Measurements from ENCODE around the gene PSMB11. TPM values are rescaled to one million over a fixed set of nuclear protein-coding genes. Genes with fewer than 3 reads are reported as not detected.

PSMB11 gene
- total RNA-seq, 1 donor from 2014 or later, result not detected

DNA sequence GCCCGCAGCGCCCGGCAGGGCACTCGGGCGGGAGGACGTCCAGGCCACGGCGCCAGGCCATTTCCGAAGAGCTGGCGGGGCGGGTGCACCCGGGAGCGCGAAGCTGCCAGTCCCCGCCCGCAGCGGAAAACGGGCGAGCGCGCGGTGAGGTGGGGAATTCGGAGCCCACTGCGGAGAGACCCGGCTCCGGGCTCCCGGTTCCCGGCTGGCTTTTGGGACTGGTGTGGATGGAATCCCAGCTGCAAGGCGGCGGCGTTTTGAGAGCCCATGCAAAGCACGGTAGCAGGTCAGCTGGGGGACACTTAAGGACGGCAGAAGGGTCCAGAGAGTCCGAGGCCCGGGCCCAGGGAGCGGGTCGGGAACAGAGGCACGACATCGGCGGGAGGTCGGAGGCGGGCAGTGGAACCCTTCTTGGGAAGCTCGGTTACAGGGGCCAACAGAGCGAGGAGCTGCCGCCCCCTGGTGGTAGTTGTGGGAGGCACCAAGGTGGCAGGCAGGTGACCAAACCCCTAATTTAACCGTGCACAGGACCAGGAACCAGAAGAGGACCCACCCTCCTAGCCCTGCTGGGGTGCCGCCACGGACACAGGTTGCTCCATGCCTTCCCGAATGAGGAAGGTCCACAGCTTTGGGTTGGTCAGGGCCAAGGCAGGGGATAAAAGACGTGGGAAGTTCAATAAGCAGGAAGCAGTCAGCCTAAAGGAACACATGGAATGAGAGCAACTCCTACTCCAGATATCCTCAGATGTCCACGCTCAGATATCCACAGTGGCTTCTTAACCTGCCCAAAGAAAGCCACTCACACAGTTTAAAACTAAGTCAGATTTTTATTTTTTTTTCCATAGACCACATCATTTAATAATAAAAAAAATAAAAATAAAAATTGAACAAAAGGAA is 16.0 kb downstream of the PSMB11 start:
- peak; percentile 86 for DNase-seq (ENCODE audit: low read depth)

DNA sequence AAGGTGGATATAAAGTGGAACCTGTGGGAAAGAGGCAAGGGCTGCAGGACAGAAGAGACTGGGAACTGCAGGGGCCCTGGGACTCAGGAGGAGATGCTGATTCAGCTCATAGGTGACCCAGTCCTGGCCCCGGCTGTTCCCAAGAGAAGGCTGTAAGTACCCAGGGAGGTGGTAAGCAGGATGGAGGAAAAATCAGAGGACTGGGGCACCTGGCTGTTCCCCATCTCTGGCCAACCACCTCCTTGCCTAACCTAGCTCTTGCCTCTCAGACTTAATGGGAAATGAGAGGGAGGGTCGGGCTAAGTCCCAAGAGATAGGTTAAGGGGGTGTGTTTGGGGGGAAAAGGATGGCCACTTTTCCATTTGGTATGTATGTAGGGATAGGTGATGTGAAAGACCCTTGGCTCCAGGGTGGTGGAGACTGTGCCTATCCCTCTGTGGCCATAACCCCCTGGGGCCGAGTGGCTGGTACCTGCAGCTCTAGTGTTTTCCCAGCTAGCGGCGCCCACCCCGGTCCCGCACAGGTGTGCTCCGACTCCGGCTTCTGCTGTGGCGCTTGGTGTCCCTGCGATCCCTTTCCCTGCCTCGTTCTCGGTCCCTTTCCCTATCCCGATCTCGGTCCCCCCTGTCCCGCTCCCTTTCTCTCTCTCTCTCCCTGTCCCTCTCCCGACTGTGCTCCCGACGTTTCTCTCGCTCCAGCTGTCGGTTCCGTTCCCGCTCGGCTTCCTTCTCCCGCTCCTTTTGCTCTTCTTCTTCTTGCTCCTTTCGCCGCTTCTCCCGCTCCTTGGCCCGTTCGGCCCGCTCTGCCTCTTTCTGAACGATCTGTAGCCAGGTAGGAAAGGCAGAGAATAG is 16.9 kb downstream of the PSMB11 start:
- DNase-seq (ENCODE audit: low read depth), result no peak

DNA sequence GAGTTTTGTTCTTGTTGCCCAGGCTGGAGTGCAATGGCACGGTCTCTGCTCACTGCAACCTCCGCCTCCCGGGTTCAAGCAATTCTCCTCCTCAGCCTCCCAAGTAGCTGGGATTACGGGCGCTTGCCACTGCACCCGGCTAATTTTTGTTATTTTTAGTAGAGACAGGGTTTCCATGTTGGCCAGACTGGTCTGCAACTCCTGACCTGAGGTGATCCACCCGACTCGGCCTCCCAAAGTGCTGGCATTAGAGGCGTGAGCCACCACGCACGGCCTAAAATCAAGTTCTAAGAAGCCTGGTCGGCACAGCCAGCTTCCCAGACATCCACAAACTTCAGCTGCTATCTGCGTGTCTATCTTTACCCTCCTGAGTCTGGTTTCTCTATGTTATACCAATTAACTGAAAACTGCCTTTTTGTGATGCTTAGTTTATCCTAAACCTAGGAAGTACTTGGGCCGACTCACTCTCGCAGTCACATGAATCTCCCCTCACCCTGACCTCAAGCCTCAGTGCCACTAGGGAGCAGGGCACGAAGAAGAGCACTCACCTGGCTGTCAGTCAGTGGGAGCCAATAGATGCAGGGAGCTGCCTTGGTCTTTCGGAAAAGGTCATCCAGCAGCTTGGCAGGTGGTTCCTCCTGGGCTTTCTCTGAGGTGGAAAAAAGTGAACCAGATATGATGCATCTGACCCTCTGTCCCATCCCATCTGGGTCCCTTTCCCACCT is 18.7 kb downstream of the PSMB11 start:
- no peak for DNase-seq (ENCODE audit: low read depth)

DNA sequence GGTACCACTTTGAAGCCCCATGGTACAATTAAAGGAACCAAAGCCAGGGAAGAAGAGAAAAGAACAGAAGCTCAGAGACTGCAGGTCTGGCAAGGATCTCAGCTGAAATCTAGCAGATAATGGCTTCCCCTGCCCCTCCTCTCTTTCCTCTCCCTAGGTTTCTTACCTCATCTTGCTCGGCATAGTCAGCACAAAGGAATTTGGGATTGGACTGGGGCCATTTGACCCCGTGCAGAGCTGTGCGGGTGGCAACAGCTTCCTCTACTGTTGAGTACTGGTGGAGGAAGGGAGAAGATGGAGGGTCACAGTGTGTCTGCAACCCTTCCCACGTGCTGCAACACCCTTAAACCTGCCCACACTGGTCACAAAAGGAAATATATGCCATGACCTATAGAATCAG is 20.0 kb downstream of the PSMB11 start:
- DNase-seq (ENCODE audit: low read depth), result peak; percentile 90

DNA sequence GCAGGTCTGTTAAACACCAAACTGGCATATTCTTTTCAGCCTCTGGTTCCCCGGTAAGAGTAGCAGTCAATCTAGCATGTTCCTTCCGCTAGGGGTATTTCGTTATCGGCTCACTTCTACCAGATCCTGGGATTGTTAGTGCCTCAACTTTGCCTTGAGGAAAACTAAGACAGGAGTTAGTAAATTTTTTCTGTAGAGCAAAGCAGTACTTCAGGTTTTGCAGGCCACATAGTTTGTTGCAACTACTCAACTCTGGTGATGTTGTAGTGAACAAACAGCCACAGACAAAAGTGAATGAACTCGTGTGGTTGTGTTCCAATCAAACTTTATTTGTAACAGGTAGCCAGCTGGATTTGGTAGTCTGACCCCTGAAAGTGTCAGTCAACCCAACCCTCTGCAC is 21.6 kb downstream of the PSMB11 start:
- no peak for DNase-seq (ENCODE audit: low read depth)

DNA sequence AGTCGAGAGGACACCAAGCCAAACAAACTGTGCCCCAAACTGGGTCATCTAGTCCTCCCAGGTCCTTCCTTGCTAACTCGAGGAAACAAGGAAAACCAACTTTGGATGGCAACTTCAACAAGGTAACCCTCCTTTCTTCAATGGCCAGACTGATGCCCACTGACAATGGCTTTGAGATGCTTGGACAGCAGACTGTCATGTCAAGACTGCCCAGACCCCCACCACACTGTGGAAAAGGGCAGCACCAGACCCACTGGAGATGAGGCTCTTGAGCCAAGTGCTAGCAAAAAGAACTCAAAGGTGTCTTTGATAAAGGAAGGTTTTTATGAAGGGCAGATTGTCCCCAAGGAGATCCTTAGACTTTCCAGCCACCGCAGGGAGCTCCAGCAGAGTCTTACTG is 24.4 kb downstream of the PSMB11 start:
- DNase-seq (ENCODE audit: low read depth), result no peak

DNA sequence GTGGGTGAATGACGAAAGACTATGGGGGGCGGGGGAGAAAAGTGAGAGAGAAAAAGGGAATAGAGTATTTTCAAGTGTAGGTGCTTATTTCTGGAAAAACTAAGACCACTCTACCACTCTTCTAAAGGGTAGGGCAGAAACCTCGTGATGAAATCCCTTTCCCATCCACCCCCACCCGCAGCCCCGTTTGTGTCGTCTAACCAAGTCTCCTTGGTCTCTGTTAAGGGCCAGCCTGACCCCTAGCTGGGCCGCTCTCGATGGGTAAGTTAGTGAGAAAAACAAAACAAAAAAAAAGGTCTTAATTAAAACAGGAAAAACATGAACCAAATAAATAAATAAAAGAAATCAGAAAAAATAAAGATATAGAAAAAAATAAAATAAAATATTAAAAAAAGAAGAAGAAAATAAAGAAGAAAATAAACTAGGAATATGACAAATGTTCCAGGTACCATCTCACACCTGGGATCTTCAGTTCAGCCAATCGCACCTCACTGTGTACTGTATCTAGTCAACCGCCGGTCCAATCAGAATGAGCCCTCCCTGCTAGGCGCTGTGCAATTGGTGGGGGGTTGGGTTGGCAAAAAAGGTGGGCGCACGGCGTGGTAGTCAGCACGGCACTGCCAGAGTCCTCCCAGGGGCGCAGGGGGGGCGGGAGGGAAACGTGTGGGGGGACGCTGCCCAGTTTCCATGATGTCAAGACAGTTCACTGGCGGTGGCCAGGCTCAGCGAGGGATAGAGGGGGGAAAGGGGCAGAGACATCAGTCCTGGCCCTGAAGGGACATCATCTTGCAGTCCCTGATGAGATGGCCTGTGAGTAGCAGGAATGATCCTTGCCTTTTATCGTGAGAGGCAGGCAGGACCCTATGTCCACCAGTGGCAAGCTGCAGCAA is 25.1 kb downstream of the PSMB11 start:
- DNase-seq (ENCODE audit: low read depth), result no peak

DNA sequence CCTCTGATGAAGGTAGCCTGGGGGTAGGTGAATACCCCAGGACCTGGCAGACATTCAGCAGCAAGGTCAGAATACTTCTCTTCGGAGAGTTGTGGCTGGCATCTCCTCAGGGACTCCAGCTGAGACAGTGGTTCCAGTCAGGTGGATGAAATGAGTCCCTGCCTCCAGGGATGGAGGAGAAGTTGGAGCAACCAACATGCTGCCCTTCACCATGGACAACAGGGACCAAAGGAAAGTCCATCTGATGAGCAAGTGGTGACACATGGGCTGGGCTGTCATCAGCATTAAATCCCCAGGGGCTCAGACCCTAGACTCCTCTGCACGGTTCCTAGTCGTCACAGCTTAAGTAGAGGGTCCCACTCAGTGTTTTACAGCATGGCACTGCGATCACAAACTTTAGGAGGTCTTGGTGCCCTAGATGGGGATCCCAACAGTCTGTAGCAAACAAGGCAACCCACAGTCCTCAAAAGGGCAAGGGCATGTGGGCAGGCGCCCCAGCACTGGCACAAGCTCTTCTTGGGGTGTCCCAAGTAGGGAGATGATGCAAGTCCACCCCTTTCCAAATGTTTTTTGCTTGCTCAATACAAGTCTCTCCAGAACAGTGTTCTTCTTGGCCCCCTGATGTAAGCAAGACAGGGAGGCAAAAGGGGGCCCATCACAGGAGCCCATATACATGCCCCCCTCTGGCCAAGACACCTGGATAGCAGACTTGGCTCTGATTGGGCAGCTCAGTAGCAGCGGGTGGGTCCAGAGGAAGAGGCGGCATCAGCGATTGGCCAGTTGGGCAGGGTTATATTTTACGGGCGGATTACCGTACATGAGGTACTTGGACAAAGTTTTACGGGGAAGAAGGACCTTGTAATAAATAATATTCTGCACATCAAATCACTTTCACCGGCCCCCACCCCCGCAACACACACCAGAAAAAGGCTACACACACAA is 26.1 kb downstream of the PSMB11 start:
- DNase-seq (ENCODE audit: low read depth), result no peak

DNA sequence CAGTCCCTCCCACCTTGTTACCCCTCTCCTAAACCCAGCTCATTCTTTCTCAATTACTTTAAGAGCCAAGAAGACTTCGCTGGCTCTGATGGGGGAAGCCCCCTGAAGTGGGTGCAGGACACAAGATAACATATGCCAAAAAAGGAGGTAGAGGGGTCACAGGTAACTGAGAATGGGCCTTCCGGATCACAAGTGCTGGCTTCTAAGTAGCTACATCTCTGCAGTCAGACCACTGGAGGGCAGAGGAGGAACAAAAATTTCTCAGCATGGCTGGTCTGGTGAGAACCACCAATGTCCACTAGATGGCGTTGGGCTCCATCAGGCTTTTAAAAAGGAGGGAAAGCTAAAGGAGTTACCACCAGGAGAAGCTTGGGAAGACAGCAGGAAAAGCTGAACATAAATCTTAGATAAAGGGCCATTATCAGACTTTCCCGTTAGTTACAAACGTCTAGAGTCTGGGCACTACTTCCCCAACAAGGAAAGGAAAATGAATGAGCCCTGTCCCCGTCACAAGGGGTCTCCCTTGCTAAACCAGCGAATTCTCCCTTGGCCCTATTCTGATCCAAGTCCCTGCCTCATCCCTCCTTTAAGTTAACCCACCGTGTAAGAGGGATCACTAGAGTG is 26.9 kb downstream of the PSMB11 start:
- peak; percentile 94 for DNase-seq (ENCODE audit: low read depth)

DNA sequence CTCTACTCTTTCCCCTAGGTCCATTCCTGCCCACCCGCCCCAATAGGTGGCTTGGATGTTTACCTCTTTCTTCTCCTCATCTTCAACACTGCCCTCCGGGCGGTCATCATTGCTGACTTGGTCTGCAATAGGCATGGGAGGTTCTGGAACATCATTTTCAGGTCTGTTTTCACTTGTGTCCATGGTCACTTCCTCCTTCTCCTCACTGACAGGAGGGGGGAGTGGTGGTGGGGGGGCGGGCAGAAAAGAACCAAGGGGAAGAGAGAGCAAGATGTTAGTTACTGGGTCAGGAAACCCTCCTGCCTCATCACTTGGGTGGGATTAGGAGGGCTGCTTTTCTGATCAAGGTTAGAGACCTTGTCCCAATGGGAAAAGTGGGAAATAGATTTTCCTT is 27.4 kb downstream of the PSMB11 start:
- no peak for DNase-seq (ENCODE audit: low read depth)

DNA sequence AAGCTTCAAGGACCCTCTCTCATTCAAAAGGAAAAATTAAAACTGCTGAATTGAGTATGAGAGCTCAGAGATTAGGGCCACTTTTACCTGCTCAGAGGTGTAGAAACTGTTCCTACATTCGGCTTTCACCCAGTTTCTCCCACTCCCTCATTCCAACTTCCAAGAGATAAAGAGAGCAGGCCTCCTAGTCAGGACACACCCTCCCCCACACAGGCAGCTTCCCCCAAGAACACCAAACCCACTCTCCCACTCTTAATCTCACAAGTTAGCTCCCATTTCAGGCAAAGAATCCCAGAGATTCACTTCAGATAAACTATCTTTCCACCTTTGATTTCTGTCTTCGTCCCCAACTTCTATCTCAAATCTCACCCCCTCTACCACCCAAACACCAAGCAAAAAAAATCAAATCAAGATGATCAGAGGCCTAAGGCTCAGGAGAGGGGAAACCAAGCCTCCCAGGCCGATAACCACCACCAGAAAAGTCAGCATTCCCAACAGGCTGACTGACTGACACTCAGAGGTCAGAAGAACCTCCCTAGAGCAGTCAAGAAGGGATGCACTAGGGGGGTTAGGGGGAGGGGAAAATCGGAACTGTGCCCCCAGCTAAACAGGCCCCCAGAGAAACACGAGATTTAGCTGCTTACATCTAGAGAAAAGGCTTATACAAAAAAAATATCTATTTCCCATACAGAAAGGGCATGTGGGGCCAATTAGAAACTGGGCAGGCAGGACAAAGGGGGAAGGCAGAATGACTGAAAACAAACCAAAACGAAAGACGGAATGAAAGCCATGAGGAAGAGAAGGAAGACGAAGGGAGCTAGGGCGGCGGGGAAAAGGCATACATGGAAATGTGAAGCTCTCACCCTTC is 28.5 kb downstream of the PSMB11 start:
- no peak for DNase-seq (ENCODE audit: low read depth)

DNA sequence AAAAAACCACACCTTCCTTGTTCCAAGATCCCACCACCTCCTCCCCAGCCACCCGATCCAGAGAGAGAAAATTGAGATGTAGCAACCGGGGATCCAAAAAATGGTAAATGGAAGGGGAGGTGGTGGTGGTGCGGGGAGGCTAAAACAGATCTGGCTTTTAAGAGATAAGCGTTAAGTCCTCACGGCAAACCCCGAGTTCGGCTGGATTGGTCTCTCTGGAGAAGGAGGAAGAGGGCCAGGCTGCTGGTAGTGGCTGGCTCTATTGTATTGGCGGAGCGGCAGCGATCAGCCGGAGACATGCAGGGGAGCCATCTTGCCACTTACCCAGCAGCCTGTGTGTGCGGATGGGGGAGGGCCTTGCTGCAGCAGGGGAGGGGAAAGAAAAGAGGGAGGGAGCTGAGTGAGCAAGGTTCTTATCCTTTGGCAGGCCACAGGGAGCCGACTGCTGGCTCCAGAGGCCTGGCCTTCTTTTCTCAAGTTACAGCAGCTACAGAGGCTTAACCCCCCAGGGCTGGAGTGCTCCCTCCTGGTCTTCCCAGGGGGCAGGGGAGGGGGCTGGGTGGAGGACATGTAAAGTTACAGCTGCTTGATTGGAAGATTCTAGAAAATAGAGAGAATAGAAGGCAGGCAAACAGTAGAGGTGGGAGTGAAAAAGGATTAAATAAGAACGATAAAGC is 29.4 kb downstream of the PSMB11 start:
- peak; percentile 93 for DNase-seq (ENCODE audit: low read depth)

DNA sequence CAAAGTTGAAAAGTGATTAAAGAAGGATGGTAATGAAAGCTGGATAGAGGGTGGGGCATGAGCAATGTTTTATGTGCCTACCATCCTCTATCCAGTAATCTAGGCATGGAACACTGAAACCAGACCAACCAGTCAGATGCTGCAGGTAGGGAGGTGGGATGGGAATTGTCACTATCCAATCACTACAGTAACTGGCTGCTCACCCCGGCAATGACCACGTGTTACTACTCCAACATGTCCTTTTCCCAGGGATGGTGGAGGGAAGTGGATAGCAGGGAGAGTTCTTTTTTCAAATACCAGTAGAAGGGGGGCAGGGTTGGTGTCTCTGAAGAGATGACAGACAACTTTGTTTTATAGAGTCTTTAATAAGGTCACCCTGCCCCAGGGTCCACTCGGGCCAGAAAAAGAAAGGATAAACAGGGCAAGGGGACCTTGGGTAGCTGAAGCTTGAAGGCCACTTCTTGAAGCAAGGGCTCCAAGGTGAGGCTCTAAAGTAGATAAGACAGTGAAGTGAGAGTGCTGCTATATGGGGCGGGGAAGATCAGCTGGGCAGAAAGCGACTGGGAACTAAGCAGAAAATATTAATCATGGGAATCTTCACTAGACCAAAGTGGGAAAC is 30.0 kb downstream of the PSMB11 start:
- peak; percentile 24 for DNase-seq (ENCODE audit: low read depth)

DNA sequence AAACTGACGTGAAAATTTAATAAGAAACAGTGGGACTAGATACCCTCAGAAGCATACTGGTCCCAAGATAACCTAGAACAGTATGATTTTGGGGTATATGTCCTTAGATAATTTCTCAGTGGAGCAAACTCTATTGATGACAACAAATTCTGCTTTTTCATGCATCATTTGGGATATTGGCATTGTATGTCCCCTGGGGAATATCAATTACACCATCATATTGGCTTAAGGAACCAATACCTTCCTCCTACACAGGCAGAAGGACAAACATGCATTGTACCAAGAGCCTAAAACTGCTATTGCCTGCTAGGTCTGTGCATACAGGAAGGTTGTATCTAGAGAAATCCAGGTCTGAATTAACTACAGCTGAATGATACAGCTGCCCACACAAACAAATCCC is 32.9 kb downstream of the PSMB11 start:
- no peak for DNase-seq (ENCODE audit: low read depth)

DNA sequence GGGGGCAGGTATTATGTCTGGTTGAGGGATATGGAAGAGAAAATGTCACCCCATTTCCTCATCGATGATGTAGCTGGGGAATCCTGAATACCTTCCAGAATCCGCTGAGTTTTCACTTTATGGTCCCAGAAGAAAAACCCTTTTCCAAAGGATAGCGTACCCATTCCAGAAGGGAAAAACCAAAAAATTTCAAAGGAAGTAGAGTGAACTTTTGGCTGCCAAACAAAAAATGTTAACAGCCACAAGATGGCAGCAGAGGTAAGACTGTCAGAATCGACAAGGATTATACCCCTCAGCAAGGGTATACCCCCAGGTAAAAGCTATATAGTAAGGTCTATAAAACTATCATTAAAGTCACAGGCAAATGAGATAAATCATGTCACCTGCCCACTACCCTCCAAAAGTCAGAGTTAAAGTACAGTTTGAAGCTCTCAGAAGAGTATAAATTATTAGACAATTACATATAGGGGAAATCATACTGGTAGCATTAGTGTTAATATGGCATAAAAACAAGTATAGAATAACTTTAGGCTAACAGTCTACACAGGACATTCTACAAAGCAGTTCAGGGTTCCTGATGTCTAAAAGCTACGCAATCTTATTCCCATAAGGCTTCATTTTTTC is 34.9 kb downstream of the PSMB11 start:
- peak; percentile 59 for DNase-seq (ENCODE audit: low read depth)

DNA sequence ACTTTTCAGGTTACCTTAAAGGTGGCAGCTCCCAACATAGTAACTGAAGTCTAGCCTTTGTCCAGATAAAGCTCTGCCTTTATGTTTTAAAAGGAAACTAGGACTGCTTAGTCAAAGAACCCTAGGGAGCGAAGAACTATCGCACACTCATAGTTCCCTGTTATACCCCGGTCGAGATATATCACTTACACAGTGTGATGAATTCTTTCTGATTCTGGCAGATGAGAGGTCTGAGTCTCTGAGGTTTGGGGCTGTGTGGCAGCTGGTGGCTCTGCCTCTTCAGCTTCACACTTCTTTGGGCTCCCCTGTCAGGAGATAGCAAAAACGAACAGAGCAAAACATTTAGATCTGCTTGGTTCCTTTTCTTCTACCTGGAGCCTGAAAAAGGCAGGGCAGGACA is 36.0 kb downstream of the PSMB11 start:
- peak; percentile 63 for DNase-seq (ENCODE audit: low read depth)

All from myocyte (in vitro differentiated cells).